Liver (tissue), 9 donors: ENCODE data around the gene HSD17B13. TPM values are rescaled to one million over a fixed set of nuclear protein-coding genes. Genes with fewer than 3 reads are reported as not detected.
A peak's percentile ranks its signal among the peaks of the same experiment; 100 is the strongest.

ENCODE experiments used
- DNase-seq: peaks from one replicate; pipeline ENCODE4 v3.0.0-alpha.2; 2017; ENCODE audit warnings: low spot score
- H3K27ac ChIP-seq, 2 donors: one replicate each; pipeline ENCODE4 v1.7.0; 2013; ENCODE audit warnings: inconsistent platforms in 2 of 2, low read length in 2 of 2, control low read depth in 1 of 2, low read depth in 1 of 2, mild to moderate bottlenecking in 1 of 2
- H3K27me3 ChIP-seq, 4 donors: one replicate each; pipeline versions ENCODE4 v1.6.1 to v1.7.0; 2013; ENCODE audit warnings: low read length in 3 of 4, inconsistent platforms in 1 of 4, mild to moderate bottlenecking in 1 of 4, moderate library complexity in 1 of 4; ENCODE audit not compliant: control insufficient read depth in 4 of 4, insufficient read depth in 4 of 4
- H3K36me3 ChIP-seq, 4 donors: one replicate each; pipeline versions ENCODE4 v1.6.1 to v1.7.0; 2013; ENCODE audit warnings: low read length in 3 of 4, mild to moderate bottlenecking in 3 of 4, low read depth in 1 of 4, moderate library complexity in 1 of 4; ENCODE audit not compliant: control insufficient read depth in 4 of 4, insufficient read depth in 3 of 4
- H3K4me1 ChIP-seq, 4 donors: one replicate each; pipeline versions ENCODE4 v1.6.1 to v1.7.0; 2013; ENCODE audit warnings: low read length in 3 of 4, mild to moderate bottlenecking in 3 of 4, moderate library complexity in 1 of 4; ENCODE audit not compliant: control insufficient read depth in 4 of 4, insufficient read depth in 4 of 4
- H3K4me3 ChIP-seq, 3 donors: one replicate each; pipeline versions ENCODE4 v1.6.1 to v1.7.0; 2013; ENCODE audit warnings: low read length in 3 of 3, control low read depth in 1 of 3, low read depth in 1 of 3, mild to moderate bottlenecking in 1 of 3
- H3K9ac ChIP-seq, 2 donors: one replicate each; pipeline ENCODE4 v1.7.0; 2013; ENCODE audit warnings: low read length in 2 of 2, mild to moderate bottlenecking in 2 of 2, moderate library complexity in 2 of 2, control low read depth in 1 of 2, low read depth in 1 of 2
- H3K9me3 ChIP-seq, 4 donors: one replicate each; pipeline versions ENCODE4 v1.6.1 to v1.7.0; 2013; ENCODE audit warnings: low read length in 3 of 4; ENCODE audit not compliant: control insufficient read depth in 4 of 4
- EGR1 ChIP-seq, 2 donors: IDR thresholded peaks; 2 replicates each; pipeline ENCODE4 v1.6.1; 2016 to 2018; ENCODE audit warnings: antibody characterized with exemption in 2 of 2, low read depth in 2 of 2
- FOXA1 ChIP-seq: IDR thresholded peaks from 2 replicates; pipeline ENCODE4 v1.6.1; 2016; ENCODE audit warnings: antibody characterized with exemption
- FOXA2 ChIP-seq: IDR thresholded peaks from 2 replicates; pipeline ENCODE4 v1.6.1; 2016; ENCODE audit warnings: antibody characterized with exemption
- GABPA ChIP-seq, 2 donors: IDR thresholded peaks in 1 of 2; conservative IDR thresholded peaks in 1 of 2; 2 replicates each; pipeline ENCODE4 v1.6.1; 2016; ENCODE audit warnings: antibody characterized with exemption in 2 of 2, mild to moderate bottlenecking in 1 of 2, moderate library complexity in 1 of 2
- HNF4A ChIP-seq, 2 donors: conservative IDR thresholded peaks; 2 replicates each; pipeline ENCODE4 v1.6.1; 2016; ENCODE audit warnings: antibody characterized with exemption in 2 of 2, mild to moderate bottlenecking in 2 of 2
- HNF4G ChIP-seq: IDR thresholded peaks from 2 replicates; pipeline ENCODE4 v1.6.1; 2016; ENCODE audit warnings: antibody characterized with exemption
- JUND ChIP-seq, 2 donors: IDR thresholded peaks; 2 replicates each; pipeline ENCODE4 v1.6.1; 2016; ENCODE audit warnings: antibody characterized with exemption in 2 of 2
- NR2F2 ChIP-seq: IDR thresholded peaks from 2 replicates; pipeline ENCODE4 v1.6.1; 2016; ENCODE audit warnings: antibody characterized with exemption
- RAD21 ChIP-seq, 2 donors: IDR thresholded peaks; 2 replicates each; pipeline ENCODE4 v1.6.1; 2016; ENCODE audit warnings: antibody characterized with exemption in 2 of 2, mild to moderate bottlenecking in 2 of 2
- RXRA ChIP-seq, 2 donors: IDR thresholded peaks; 2 replicates each; pipeline ENCODE4 v1.6.1; 2017 to 2018; ENCODE audit warnings: antibody characterized with exemption in 2 of 2, mild to moderate bottlenecking in 1 of 2
- SP1 ChIP-seq: IDR thresholded peaks from 2 replicates; pipeline ENCODE4 v1.6.1; 2018; ENCODE audit warnings: antibody characterized with exemption, mild to moderate bottlenecking
- TAF1 ChIP-seq: conservative IDR thresholded peaks from 2 replicates; pipeline ENCODE4 v1.6.1; 2016; ENCODE audit warnings: antibody characterized with exemption, mild to moderate bottlenecking
- YY1 ChIP-seq: IDR thresholded peaks from 2 replicates; pipeline ENCODE4 v1.6.1; 2016; ENCODE audit warnings: antibody characterized with exemption, mild to moderate bottlenecking
- WGBS: extraction: QIAGEN DNeasy Blood & Tissue Kit; methylation state at CpG from one replicate; pipeline ENCODE4 v1.1.7; 2013; 5-methylcytosine and 5-hydroxymethylcytosine counted together
- polyA plus RNA-seq, 2 donors: library from polyadenylated mRNA; stranded (reverse) in 1 of 2; unstranded in 1 of 2; fragments of 200-250 nt in 1 of 2; fragments of >200 nt in 1 of 2; fragmentation: Nextera tagmentation in 1 of 2; extraction: Ambion mirVana in 1 of 2; gene quantifications; one replicate each; pipeline versions ENCODE4 v1.2.1 to v1.2.3, GENCODE V29; 2013 to 2015
- total RNA-seq, 2 donors: library from RNA; depleted of rRNA; stranded (reverse); fragments of >200 nt; gene quantifications; one replicate each; pipeline ENCODE4 v1.2.3, GENCODE V29; 2014
- TF ChIP-seq, protein P1 (sequence below): IDR thresholded peaks from 2 replicates; pipeline ENCODE4 v1.6.1; 2016; ENCODE audit warnings: antibody characterized with exemption, mild to moderate bottlenecking
- TF ChIP-seq, protein P2 (sequence below): IDR thresholded peaks from 2 replicates; pipeline ENCODE4 v1.6.1; 2016; ENCODE audit warnings: antibody characterized with exemption
- TF ChIP-seq, protein P3 (sequence below): IDR thresholded peaks from 2 replicates; pipeline ENCODE4 v1.6.1; 2016; ENCODE audit warnings: antibody characterized with exemption
- TF ChIP-seq, protein P4 (sequence below): IDR thresholded peaks from 2 replicates; pipeline ENCODE4 v1.6.1; 2016; ENCODE audit warnings: antibody characterized with exemption
- TF ChIP-seq, protein P5 (sequence below): fragments of 150-350 bp; IDR thresholded peaks from 2 replicates; pipeline ENCODE4 v1.5.1; 2017; ENCODE audit warnings: improper control_type of control experiment, low read depth, low read length; ENCODE audit not compliant: missing input control
- donor health status: healthy.
- donor health status: healthy.
- donor health status: healthy.
- donor health status: healthy.
- donor health status: healthy.

Gene HSD17B13
- total and polyA plus RNA-seq, 4 donors, result 0.09 to 61.7 (median 22.8) TPM

DNA sequence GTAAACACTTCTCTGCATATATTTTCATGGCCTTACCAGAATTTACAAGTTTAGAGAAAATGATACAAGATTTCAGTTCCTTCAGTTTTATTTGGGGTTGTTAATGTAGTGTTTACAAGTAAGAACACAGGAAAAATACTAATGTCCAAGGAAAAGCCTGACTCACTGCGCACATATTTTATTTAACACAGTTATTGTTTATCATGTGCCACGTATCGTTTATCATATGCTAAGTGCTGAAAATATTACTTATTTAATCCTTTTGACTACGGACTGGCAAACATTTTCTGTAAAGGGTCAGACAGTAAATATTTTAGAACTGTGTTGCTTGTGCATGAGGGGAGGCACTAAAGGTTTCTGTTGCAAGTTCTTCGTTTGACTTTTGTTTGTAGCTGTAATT lies 794 bp downstream of the HSD17B13 start:
- WGBS, result 33% methylated on average over 5 of the region's 5 CpGs
- Histone ChIP-seq H3K9ac (peak overlapping the region; percentile 87 to 100), H3K4me3 (peak overlapping the region; percentile 28 to 82 (median 35)), H3K27me3 (no peaks in the 10 kb centered on the region), H3K36me3 (peaks cover 0 to 3% (median 0%) of the 10 kb centered on the region in 4 donors), H3K4me1 (peaks cover 0 to 10% (median 3%) of the 10 kb centered on the region in 4 donors), H3K27ac (peak overlapping the region; percentile 92 to 93), H3K9me3 (no peaks in the 10 kb centered on the region)
- TF ChIP-seq NR2F2 (no peak), FOXA1 (no peak), YY1 (no peak), TAF1 (no peak), FOXA2 (no peak), SP1 (no peak), HNF4A (conservative IDR thresholded peaks at IDR 0.05) (no peak), EGR1 (IDR thresholded peaks at IDR 0.05; ENCODE audit: low read depth in 2 of 2) (no peak), JUND (IDR thresholded peaks at IDR 0.05) (no peak), RAD21 (IDR thresholded peaks at IDR 0.05) (no peak), HNF4G (no peak), RXRA (IDR thresholded peaks at IDR 0.05) (no peak)
- TF ChIP-seq, protein P1, sequence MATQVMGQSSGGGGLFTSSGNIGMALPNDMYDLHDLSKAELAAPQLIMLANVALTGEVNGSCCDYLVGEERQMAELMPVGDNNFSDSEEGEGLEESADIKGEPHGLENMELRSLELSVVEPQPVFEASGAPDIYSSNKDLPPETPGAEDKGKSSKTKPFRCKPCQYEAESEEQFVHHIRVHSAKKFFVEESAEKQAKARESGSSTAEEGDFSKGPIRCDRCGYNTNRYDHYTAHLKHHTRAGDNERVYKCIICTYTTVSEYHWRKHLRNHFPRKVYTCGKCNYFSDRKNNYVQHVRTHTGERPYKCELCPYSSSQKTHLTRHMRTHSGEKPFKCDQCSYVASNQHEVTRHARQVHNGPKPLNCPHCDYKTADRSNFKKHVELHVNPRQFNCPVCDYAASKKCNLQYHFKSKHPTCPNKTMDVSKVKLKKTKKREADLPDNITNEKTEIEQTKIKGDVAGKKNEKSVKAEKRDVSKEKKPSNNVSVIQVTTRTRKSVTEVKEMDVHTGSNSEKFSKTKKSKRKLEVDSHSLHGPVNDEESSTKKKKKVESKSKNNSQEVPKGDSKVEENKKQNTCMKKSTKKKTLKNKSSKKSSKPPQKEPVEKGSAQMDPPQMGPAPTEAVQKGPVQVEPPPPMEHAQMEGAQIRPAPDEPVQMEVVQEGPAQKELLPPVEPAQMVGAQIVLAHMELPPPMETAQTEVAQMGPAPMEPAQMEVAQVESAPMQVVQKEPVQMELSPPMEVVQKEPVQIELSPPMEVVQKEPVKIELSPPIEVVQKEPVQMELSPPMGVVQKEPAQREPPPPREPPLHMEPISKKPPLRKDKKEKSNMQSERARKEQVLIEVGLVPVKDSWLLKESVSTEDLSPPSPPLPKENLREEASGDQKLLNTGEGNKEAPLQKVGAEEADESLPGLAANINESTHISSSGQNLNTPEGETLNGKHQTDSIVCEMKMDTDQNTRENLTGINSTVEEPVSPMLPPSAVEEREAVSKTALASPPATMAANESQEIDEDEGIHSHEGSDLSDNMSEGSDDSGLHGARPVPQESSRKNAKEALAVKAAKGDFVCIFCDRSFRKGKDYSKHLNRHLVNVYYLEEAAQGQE, result no peak
- TF ChIP-seq, protein P2, sequence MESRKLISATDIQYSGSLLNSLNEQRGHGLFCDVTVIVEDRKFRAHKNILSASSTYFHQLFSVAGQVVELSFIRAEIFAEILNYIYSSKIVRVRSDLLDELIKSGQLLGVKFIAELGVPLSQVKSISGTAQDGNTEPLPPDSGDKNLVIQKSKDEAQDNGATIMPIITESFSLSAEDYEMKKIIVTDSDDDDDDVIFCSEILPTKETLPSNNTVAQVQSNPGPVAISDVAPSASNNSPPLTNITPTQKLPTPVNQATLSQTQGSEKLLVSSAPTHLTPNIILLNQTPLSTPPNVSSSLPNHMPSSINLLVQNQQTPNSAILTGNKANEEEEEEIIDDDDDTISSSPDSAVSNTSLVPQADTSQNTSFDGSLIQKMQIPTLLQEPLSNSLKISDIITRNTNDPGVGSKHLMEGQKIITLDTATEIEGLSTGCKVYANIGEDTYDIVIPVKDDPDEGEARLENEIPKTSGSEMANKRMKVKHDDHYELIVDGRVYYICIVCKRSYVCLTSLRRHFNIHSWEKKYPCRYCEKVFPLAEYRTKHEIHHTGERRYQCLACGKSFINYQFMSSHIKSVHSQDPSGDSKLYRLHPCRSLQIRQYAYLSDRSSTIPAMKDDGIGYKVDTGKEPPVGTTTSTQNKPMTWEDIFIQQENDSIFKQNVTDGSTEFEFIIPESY, result no peak
- TF ChIP-seq, protein P3, sequence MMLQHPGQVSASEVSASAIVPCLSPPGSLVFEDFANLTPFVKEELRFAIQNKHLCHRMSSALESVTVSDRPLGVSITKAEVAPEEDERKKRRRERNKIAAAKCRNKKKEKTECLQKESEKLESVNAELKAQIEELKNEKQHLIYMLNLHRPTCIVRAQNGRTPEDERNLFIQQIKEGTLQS, result no peak
- DNase-seq, result no peak

DNA sequence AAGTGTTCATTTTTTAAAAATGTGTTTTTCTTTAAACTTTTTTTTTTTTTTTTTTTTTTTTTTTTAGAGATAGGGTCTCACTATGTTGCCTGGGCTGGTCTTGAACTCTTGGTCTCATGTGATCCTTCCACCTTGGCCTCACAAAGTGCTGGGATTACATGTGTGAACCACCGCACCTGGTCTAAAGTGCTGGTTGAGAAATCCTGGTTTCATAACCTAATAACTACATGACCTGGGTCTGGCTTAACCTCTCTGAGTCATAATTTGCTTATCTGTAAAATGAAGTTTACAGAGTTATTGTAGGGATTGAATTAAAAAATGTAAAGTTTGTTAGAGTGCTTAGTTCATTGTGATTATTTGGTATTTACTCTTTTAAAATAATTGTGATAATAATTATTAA lies 5.2 kb downstream of the HSD17B13 start:
- WGBS, result 40% methylated on average over 1 of the region's 1 CpG
- DNase-seq, result no peak
- peak overlapping the region; percentile 75 to 89 for H3K27ac ChIP-seq
- TF ChIP-seq RAD21 (IDR thresholded peaks at IDR 0.05) (peak; percentile 27 to 35), TAF1 (no peak), GABPA (IDR thresholded peaks at IDR 0.05 in 1 of 2, conservative IDR thresholded peaks at IDR 0.05 in 1 of 2) (no peak), FOXA2 (peak; percentile 62), HNF4A (conservative IDR thresholded peaks at IDR 0.05) (peak; percentile 98 to 100), YY1 (peak; percentile 13), EGR1 (IDR thresholded peaks at IDR 0.05; ENCODE audit: low read depth in 2 of 2) (peak in 1 of 2 donors; percentile 21), JUND (IDR thresholded peaks at IDR 0.05) (peak; percentile 97 to 98), NR2F2 (peak; percentile 58), FOXA1 (peak; percentile 60), SP1 (peak; percentile 78)
- TF ChIP-seq, protein P2, result peak; percentile 88
- TF ChIP-seq, protein P4, sequence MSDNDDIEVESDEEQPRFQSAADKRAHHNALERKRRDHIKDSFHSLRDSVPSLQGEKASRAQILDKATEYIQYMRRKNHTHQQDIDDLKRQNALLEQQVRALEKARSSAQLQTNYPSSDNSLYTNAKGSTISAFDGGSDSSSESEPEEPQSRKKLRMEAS, result peak; percentile 67
- TF ChIP-seq, protein P1, result peak; percentile 68
- TF ChIP-seq, protein P5, sequence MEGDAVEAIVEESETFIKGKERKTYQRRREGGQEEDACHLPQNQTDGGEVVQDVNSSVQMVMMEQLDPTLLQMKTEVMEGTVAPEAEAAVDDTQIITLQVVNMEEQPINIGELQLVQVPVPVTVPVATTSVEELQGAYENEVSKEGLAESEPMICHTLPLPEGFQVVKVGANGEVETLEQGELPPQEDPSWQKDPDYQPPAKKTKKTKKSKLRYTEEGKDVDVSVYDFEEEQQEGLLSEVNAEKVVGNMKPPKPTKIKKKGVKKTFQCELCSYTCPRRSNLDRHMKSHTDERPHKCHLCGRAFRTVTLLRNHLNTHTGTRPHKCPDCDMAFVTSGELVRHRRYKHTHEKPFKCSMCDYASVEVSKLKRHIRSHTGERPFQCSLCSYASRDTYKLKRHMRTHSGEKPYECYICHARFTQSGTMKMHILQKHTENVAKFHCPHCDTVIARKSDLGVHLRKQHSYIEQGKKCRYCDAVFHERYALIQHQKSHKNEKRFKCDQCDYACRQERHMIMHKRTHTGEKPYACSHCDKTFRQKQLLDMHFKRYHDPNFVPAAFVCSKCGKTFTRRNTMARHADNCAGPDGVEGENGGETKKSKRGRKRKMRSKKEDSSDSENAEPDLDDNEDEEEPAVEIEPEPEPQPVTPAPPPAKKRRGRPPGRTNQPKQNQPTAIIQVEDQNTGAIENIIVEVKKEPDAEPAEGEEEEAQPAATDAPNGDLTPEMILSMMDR, result no peak

More for the DNA sequence above, 5.2 kb downstream of the HSD17B13 start:
- Histone ChIP-seq H3K4me1 (peaks cover 0 to 8% (median 3%) of the 10 kb centered on the region in 4 donors), H3K36me3 (peaks cover 0 to 30% (median 16%) of the 10 kb centered on the region in 4 donors), H3K27me3 (no peaks in the 10 kb centered on the region), H3K9ac (peak overlapping the region in 1 of 2 donors; percentile 61), H3K9me3 (no peaks in the 10 kb centered on the region), H3K4me3 (no peak overlapping the region)
